Mucosa of gallbladder (tissue), 1 donor: ENCODE results near the gene RNASE11. TPM values are rescaled to one million over a fixed set of nuclear protein-coding genes. Genes with fewer than 3 reads are reported as not detected.
"Not testable (repeated sequence)": the region's sequence is repeated elsewhere in the genome, so short reads cannot be mapped to it uniquely, and the experiment has no call there.

Experiments used
- DNase-seq: peaks from one replicate; pipeline ENCODE4 v3.0.0-alpha.2; 2020; ENCODE audit warnings: low spot score
- total RNA-seq: library from RNA; stranded (reverse); gene quantifications from one replicate; pipeline ENCODE4 v1.2.1, GENCODE V29; 2021
- donor health status: DM: no; HTN: no; CAD: no.

The RNASE11 gene
- total RNA-seq, 1 donor from 2014 or later: not detected

DNA sequence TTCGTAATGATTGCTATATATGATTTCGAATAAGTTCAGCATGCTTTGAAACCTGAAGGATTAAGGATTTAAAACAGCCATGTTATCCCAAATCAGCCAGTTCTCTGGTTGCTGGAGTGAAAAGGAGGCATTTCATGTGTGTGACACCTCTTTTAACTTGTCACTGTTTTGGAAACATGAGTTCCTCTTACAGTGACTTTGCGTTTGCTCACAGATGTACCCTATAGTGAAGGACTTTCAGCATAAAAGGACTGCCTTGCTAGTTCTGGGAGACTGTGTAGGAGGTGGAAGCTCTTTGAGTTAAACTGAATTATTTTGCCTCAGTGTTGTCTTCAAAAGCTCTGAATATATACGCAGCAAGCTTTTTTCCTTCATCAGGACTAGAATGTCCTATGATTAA, 7.6 kb downstream of the RNASE11 start:
- no peak for DNase-seq

DNA sequence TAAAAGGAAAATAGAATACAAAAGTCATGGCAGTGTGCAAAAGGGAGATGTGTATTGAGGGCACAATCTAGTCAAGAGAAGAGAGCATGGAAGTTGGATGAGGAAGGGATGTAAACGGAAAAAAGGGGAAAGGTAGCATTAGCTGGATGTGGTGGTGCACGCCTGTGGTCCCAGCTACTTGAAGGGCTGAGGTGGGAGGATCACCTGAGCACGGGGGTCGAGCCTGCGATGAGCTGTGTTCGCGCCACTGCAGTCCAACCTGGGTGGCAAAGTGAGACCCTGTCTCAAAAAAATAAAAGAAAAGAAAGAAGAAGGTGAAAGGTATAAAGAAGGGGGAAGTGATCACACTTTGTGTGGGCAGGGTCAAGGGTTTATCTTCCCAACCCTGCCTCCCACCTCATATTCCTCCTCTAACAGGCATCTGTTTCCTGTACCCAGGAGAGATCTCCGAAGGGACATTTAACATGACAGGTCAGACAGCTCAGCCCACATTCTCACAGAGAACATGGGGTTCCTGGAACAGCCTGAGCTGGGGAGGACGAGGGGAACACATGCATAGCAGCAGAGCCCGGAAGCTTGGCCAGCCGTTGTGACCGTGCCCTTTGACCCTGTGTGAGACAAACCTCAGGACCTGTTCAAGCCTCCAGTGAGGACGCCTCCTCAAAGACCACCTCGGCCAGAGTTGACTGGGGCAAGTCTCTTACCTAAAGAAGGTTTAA, 8.9 kb downstream of the RNASE11 start:
- no peak for DNase-seq

DNA sequence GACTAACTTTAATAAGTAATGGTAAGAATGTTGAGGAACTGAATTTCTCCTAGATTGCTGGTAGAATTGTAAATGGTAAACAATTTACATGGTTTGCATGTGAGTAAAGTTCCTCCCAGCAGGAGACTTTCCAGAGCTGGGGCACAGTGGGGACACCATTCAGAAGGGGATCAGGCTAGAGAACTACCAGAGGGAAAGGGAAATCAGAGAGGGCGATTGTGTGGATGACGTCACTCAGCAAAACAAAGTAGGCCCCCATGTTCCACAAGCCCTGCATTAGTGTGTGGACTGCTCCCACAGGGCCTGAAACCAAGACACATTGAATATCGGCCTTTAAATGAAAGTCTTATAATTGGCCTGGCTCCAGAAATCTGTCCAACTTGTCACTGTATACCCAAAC, 9.5 kb downstream of the RNASE11 start:
- no peak for DNase-seq

GRCh38 chr14:20572382-20572990, 15.3 kb downstream of the RNASE11 start:
- not testable (repeated sequence) for DNase-seq

DNA sequence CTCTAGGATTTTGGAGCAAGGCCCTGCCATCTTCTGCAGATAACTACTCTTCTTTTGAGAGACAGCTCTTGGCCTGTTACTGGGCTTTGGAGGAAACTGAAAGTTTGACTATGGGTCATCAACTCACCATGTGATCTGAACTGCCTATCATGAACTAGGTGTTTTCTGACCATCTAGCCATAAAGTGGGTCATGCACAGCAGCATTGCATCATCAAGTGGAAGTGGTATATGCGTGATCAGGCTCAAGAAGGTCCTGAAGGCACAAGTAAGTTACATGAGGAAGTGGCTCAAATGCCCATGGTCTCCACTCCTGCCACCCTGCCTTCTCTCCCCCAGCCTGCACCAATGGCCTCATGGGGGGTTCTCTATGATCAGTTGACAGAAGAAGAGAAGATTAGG, 17.1 kb downstream of the RNASE11 start:
- not testable (repeated sequence) for DNase-seq

GRCh38 chr14:20569865-20570264, 17.9 kb downstream of the RNASE11 start:
- not testable (repeated sequence) for DNase-seq

DNA sequence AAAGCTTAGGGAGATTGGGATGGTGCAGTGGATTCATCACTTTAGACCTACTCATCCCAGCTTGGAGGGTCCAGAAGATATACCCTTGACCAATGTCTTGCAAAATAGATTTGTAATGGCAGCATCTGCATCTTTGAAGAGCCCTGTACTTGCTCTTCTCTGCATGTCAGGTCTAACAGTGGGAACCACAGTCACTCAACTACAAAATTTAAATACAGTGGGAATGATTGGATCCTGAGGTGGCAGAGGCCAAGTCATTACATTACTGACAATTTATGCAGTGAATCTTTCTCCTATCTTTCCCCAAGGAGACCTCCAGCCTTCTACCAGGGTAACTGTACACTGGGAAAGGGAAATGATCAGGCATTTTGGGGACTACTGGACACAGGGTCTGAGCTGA, 18.7 kb downstream of the RNASE11 start:
- no peak for DNase-seq

DNA sequence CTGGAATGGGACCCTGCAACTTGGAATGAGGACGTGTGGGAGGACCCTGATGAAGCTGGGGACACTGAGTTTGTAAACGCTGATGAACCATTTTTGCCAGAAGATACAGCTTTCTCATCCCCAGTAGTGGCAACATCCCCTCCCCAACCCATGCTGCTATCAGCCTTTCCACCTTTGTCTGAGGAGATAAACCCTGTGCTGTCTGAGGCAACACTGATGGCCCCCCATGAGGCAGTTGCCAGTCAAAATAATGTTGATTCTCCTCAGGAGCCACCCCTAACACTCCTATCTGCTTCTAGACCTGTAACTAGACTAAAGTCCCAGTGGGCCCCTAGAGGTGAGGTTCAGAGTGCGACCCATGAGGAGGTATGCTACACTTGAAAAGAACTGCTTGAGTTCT, 19.4 kb downstream of the RNASE11 start:
- DNase-seq: no peak

GRCh38 chr14:20567199-20567598, 20.6 kb downstream of the RNASE11 start:
- not testable (repeated sequence) for DNase-seq

DNA sequence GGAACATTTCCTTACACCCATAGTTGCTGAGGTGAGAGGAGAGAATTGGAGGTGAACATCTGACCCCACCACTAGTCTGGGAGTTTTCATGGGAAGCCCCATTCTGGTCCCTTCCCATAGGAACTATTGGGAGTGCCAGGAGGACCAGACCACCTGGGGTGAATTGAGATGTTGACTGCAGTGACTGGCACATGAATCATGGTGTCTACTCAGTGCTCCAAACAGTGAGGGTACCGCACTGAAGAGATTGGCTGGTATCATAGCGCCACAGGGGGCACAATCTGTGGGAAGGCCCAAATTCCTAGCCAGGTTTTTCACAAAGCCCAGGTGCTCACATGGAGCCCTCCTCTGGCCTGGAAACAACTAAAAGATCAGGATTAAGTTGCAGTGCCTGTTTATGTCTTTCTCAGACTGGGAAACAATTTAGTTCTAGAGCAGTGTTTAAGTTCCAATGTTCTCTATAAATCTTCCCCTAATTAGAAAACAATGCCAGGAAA, 23.3 kb downstream of the RNASE11 start:
- DNase-seq: no peak

DNA sequence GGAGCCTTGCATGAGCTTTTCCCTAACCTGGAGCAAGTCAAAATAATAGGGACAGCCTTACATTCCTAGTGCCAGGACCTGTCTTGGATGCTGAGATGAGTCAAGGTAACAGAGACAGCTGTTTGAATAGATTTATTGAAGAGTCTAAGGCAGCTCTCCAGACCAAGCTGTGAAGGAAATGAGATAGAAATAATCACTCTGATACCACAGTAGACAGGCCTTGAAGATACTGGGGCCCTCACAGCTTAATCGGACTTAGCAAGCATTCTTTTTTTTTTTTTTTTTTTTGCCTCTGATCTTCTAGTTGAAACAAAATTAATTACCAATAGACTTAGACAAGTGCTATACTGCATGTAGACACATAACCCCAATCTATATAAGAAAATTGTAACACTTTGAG, 23.8 kb downstream of the RNASE11 start:
- no peak for DNase-seq

DNA sequence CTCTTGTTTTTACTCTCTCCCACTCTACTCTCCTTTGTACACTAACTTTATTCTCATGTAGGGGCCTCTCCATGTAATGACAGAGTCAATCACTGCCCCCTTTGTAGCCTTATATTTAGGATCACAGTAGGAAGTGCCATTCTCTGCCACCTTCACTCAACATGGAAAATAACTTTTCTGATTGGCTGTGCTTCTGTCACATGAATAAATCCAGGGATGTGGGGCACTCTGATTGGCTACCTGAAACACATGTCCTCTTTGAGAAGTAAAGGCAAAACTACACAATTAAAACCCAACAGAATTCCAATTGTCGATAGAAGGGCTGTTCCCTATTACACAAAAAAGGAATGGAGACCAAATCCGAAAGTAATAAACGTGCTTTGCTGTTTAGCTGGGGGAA, 26.8 kb downstream of the RNASE11 start, which contains the start of gene RNASE9:
Gene RNASE9 (minus strand): TSS at position 87 of the 400 bp plus-strand sequence.
- no peak for DNase-seq

DNA sequence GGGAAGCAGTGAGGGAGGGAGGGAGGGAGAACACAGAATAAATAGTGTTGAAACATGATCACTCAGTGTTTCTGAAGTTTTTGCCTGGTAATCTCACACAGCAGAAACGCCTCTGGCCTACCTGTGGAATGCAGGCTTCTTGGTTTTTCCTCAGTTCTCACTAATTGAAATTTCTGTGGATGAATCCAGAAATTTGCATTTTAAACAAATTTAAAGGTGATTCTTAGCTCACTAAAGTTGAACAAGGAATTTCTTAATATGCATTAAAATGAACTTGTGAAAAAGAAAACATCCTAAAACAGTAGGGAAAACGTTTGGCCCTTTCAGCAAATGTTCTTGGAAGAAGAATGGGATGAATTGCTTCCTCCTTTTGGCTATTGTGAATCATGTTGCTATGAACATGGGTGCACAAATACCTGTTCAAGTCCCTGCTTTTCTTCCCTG, 28.3 kb downstream of the RNASE11 start:
- DNase-seq: no peak

DNA sequence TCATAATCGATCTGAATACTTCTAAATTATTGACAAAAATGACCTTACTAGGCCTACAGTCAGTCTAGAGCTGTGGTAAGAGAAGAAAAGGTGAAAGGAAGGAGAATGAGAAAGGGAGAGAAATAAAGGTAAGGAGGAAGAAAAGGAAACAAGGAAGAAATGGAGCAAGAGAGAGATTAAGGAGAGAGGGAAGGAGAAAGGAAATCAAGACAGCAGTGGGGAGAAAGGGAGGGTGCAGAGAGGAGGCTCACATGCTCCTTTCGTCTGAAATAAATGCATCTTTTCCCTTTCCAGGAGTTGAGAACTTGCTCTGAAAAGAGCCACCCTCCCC, 30.6 kb downstream of the RNASE11 start:
- DNase-seq: no peak

DNA sequence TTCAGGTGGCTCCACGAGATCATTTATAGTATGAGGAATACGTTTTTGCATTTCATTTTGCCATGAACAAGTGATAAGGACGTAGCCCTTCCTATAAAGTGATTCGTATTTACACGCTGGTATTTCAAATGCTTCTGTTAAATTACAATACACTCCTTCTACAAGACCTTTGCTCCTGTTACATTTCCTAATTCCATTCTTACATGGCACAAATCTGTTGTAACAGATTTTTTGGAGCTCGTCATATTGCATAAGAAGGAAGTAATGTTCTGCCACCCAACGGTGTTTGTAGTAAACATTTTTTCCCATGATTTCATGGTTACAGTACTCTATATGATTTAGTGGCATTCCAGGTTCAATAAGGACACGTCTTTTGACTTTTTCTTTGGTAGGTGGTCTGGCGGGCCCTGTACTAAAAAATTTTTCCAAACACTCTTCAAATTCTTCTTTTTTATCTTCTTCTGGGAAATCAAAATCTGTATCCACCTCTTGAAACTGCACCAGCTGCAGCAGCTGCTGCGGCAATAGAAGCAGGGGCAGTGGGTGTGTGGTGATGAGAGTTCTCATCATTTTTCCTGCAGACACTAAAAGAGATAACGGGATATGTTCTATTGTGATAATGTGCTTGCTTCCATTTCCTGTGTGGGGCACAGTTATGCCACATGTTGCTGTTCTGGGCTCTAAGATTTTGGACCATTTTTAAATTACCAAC, 31.1 kb downstream of the RNASE11 start:
- DNase-seq: no peak

- DNase-seq: no peak
Measured at GRCh38 chr14:20555845-20556244, 32.0 kb downstream of the RNASE11 start.

- DNase-seq: no peak
Measured at GRCh38 chr14:20553024-20553423, 34.8 kb downstream of the RNASE11 start.

GRCh38 chr14:20551606-20552005, 36.2 kb downstream of the RNASE11 start:
- no peak for DNase-seq

GRCh38 chr14:20550926-20551325, 36.9 kb downstream of the RNASE11 start:
- DNase-seq: no peak

GRCh38 chr14:20548414-20549158, 39.2 kb downstream of the RNASE11 start:
- DNase-seq: no peak

DNA sequence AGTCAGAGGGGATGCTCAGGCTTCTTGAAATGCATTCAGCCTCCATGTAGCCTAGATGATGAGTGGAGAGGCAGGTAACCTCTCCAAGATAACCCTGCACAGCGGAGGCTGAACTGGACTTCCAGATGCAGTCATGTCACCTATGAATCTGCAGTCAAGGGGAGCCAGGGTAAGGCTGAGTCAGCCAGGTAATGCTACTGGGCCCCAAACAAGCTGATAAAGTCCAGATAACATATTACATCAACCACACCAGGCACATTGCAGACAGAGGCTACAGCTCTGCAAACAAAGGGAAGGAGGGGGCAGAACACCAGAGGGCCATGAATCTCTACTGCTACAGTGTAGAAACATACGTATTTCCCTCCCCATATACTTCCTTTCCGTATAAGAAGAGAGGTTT, 40.9 kb downstream of the RNASE11 start:
- DNase-seq: no peak

DNA sequence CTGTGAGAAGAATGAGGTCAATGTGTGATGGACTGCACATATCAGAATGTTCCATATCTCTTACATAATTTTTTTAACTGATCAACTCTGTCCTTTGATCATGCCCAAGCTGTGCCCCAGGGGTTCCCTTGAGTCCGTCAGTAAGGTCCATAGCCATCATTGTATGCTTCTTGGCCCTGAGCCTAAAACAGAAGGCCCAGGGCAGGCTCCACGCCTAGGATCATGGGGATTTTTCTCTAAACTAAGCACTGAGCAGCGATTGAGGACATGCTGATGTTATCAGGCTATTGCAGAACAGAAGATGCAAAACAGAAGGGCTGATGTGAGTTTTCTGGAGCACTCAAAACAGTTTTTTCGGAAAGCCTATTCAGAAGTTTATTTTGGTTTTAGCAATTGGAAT, 47.9 kb downstream of the RNASE11 start:
- DNase-seq: no peak
